Suppressor macrophage treated with lipopolysaccharide for 4 hours (primary cell): ENCODE data around the gene RSPO4.

Experiments used
- DNase-seq: peaks from one replicate; pipeline ENCODE4 v3.0.0-alpha.2; 2020

The RSPO4 gene

GRCh38 chr20:940926-941325 is 61.2 kb downstream of the RSPO4 start:
- DNase-seq = no peak

GRCh38 chr20:939606-940005 is 62.5 kb downstream of the RSPO4 start:
- DNase-seq = no peak

GRCh38 chr20:934186-934840 is 67.8 kb downstream of the RSPO4 start:
- no peak for DNase-seq

- no peak for DNase-seq
Measured at GRCh38 chr20:933029-933428, 69.1 kb downstream of the RSPO4 start.

GRCh38 chr20:931401-931800 is 70.7 kb downstream of the RSPO4 start:
- peak; percentile 12 for DNase-seq

GRCh38 chr20:926670-927069 is 75.4 kb downstream of the RSPO4 start:
- DNase-seq = no peak

GRCh38 chr20:925516-925915 is 76.6 kb downstream of the RSPO4 start:
- no peak for DNase-seq

GRCh38 chr20:924639-925038 is 77.5 kb downstream of the RSPO4 start:
- peak; percentile 41 for DNase-seq

GRCh38 chr20:922781-923180 is 79.3 kb downstream of the RSPO4 start:
- DNase-seq = no peak

GRCh38 chr20:921068-921467 is 81.0 kb downstream of the RSPO4 start:
- DNase-seq = no peak

- DNase-seq = peak; percentile 48
Measured at GRCh38 chr20:920311-920710, 81.8 kb downstream of the RSPO4 start.

GRCh38 chr20:919491-919916 is 82.6 kb downstream of the RSPO4 start:
- DNase-seq = no peak

- no peak for DNase-seq
Measured at GRCh38 chr20:917416-917815, 84.7 kb downstream of the RSPO4 start.

- no peak for DNase-seq
Measured at GRCh38 chr20:916825-917224, 85.3 kb downstream of the RSPO4 start.

- DNase-seq = no peak
Measured at GRCh38 chr20:916125-916799, 85.8 kb downstream of the RSPO4 start, which contains the start of gene ANGPT4. TSS of gene ANGPT4 (minus strand) at chr20:916334. CDS start at chr20:916214, 120 bp downstream.

GRCh38 chr20:914727-915498 is 87.2 kb downstream of the RSPO4 start:
- no peak for DNase-seq

- no peak for DNase-seq
Measured at GRCh38 chr20:913306-913849, 88.7 kb downstream of the RSPO4 start.

- DNase-seq = no peak
Measured at GRCh38 chr20:911882-912600, 90.1 kb downstream of the RSPO4 start.

GRCh38 chr20:910870-911770 is 91.0 kb downstream of the RSPO4 start:
- no peak for DNase-seq

GRCh38 chr20:910132-910869 is 91.8 kb downstream of the RSPO4 start:
- DNase-seq = no peak

GRCh38 chr20:909641-910040 is 92.5 kb downstream of the RSPO4 start:
- DNase-seq = no peak
